GM12801 (cell line): Measurements from ENCODE around the gene VSIG10.

ENCODE experiments used
- TF ChIP-seq, protein P1 (sequence below): IDR thresholded peaks from one replicate; pipeline ENCODE4 v1.5.1; 2011; ENCODE audit warnings: control low read depth; ENCODE audit not compliant: insufficient read length; ENCODE audit errors: extremely low read depth

Gene VSIG10

DNA sequence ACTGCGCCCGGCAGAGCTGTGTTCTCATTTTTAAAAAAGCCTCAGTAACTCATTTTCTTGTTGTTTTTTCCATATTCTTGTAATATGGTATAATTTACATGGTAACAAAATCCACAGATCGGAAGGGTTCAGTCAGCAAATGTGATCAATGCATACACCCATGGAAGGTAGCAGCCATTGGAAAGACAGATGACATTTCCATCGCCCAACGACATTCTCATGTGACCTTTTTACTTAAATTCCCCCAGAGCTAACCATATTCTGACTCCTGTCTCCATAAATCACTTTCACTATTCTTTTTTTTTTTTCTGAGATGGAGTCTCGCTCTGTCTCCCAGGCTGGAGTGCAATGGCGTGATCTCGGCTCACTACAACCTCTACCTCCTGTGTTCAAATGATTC, 37.0 kb upstream of the VSIG10 start:
- TF ChIP-seq, protein P1, sequence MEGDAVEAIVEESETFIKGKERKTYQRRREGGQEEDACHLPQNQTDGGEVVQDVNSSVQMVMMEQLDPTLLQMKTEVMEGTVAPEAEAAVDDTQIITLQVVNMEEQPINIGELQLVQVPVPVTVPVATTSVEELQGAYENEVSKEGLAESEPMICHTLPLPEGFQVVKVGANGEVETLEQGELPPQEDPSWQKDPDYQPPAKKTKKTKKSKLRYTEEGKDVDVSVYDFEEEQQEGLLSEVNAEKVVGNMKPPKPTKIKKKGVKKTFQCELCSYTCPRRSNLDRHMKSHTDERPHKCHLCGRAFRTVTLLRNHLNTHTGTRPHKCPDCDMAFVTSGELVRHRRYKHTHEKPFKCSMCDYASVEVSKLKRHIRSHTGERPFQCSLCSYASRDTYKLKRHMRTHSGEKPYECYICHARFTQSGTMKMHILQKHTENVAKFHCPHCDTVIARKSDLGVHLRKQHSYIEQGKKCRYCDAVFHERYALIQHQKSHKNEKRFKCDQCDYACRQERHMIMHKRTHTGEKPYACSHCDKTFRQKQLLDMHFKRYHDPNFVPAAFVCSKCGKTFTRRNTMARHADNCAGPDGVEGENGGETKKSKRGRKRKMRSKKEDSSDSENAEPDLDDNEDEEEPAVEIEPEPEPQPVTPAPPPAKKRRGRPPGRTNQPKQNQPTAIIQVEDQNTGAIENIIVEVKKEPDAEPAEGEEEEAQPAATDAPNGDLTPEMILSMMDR, result no peak

DNA sequence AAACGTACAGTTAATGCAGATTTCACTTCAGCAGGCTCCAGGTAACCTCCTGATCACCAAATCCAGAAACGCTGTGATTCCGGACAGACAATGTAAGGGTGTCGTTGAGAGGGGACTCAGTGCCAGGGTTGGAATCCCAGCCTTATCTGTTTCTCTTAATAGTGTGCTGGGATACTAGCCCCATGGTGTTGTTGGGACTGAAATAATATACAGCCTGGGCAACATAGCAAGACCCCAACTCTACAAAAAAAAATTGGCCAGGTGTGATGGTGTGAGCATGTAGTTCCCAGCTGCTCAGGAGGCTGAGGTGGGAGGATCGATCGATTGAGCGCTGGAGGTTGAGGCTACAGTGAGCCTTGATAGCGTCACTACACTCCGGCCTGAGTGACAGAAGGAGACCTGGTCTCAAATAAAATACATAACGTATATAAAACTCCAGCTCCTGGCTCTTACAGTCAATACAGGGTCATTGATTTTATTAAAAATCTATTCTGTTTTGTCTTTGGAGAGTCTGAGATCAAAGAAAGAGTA, 33.4 kb upstream of the VSIG10 start:
- TF ChIP-seq, protein P1, result no peak

GRCh38 chr12:118136559-118137003, 32.8 kb upstream of the VSIG10 start:
- TF ChIP-seq, protein P1, result no peak

DNA sequence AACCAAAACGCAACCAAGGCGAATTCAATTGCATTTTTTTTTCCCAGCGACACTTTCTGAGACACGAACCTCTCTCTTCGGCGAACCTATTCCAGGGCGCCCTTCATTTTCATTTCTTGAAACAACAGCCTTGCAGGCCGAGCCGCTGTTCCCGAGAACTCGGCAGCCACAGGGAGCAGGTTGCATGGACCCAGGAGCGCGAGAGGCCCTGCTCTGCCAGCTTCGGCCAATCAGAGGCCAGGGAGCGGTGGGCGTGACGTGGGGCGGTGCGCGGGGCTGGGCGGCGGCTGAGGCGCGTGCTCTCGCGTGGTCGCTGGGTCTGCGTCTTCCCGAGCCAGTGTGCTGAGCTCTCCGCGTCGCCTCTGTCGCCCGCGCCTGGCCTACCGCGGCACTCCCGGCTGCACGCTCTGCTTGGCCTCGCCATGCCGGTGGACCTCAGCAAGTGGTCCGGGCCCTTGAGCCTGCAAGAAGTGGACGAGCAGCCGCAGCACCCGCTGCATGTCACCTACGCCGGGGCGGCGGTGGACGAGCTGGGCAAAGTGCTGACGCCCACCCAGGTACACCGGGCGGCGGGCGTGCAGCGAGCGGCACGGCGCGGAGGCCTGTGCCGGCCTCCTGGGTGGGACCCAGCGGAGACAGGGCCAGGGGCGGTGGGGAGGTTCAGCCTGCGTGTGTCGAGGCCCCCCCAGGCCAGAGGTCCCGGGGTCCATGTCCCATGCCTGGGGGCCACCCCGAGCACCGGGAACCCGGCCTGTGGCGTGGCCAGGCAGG, 32.2 kb upstream of the VSIG10 start, which contains the start of gene PEBP1:
TSS of gene PEBP1 (plus strand) at position 337 of the 771 bp plus-strand sequence. CDS start at position 423, 86 bp downstream.
- TF ChIP-seq, protein P1, result no peak

DNA sequence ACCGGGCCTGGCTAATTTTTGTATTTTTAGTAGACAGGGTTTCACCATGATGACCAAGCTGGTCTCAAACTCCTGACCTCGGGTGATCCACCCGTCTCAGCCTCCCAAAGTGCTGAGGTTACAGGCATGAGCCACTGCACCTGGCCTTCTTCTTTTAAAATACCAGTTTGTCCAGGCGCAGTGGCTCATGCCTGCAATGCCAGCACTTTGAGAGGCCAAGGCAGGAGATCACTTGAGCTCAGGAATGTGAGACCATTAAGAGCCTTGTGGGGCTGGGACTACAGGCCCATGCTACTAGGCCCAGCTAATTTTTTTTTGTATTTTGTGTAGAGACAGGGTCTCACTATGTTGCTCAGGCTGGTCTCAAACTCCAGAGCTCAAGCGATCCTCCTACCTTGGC, 24.1 kb upstream of the VSIG10 start:
- TF ChIP-seq, protein P1, result no peak

DNA sequence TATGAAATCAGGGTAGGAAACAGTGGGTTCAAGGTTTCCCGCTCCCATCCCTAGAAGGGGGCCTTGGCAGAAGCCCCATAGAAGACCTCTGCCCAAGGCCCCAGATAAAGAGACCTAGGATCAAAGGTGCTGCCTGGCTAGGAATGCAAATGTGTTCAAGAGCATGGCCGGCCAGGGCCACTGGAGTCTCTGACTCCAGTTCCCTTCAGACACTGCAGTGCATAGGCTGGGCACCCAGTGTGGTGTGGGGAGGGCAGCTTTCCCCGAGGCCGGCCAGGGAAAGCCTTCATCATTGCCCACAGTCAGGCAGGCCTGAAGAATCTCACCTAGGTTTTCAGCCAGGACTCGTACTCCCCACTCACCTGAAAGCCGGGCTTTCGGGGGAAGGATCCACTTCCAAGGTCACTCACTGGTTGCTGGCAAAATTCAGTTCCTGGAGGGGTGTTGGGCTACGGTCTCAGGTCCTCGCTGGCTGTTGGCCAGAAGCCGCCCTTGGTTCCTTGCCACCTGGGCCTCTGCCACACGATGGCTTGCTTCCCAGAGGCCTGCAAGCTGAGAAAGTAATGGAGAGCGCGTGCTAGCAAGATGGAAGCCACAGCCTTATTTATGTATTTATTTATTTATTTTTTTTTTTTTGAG, 22.4 kb upstream of the VSIG10 start:
- TF ChIP-seq, protein P1, result no peak

DNA sequence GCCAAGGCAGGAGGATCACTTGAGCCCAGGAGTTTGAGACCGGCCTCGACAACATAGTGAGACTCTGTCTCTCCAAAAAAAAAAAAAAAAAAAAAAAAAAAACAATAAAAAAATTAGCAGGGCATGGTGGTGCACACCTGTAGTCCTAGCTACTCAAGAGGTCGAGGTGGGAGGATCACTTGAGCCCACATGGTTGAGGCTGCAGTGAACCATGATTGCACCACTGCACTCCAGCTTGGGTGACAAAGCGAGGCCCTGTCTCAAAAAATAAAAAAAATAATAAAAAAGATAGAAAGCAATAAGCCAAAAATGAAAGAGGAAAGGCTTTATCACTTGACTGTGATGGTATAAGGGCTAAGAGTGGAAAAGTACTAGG, 21.9 kb upstream of the VSIG10 start:
- TF ChIP-seq, protein P1, result no peak
